ENCODE results near the gene SGMS1. TPM values are rescaled to one million over a fixed set of nuclear protein-coding genes. Genes with fewer than 3 reads are reported as not detected.
A peak's percentile ranks its signal among the peaks of the same experiment; 100 is the strongest.

The SGMS1 gene
- total and polyA plus RNA-seq, 2 experiments from 2014 or later: 15.0 to 34.7 TPM

GRCh38 chr10:50439187-50439586 is 184.6 kb downstream of the SGMS1 start:
- H3K27me3 Mint-ChIP-seq (ENCODE audit: insufficient read depth, low read depth, poor library complexity): peaks cover 3% of the 10 kb centered on the region

GRCh38 chr10:50438049-50438936 is 185.5 kb downstream of the SGMS1 start:
- no peak; the same call in 2 of the 3 replicates for ATAC-seq
- H3K27me3 Mint-ChIP-seq (ENCODE audit: insufficient read depth, low read depth, poor library complexity): peaks cover 3% of the 10 kb centered on the region
- no peak overlapping the region for H2AFZ ChIP-seq
- no peak overlapping the region for H3K4me3 ChIP-seq
- no peak overlapping the region for H3K4me3 Mint-ChIP-seq
- peaks cover 5% of the 10 kb centered on the region; the same call in 1 of the 2 replicates for H3K79me2 ChIP-seq (replicated peaks; ENCODE audit: insufficient read depth)
- no peaks in the 10 kb centered on the region for H3K27me3 ChIP-seq (ENCODE audit: insufficient read depth)
- H3K4me2 ChIP-seq: no peak overlapping the region
- no peak overlapping the region for H3K27ac ChIP-seq (ENCODE audit: low read depth)
- H3K4me1 ChIP-seq (ENCODE audit: insufficient read depth): no peaks in the 10 kb centered on the region
- H3K9me3 Mint-ChIP-seq: no peaks in the 10 kb centered on the region
- no peak for DNase-seq (ENCODE audit: low spot score)
- no peaks in the 10 kb centered on the region; the same call in 1 of the 2 replicates for H4K20me1 ChIP-seq (replicated peaks; ENCODE audit: insufficient read depth)
- H3F3A ChIP-seq (replicated peaks; ENCODE audit: low read depth): no peaks in the 10 kb centered on the region
- H3K36me3 ChIP-seq (ENCODE audit: insufficient read depth): no peaks in the 10 kb centered on the region
- H3K27ac Mint-ChIP-seq: peak overlapping the region; percentile 59; the same call in 1 of the 2 replicates
- peaks cover 35% of the 10 kb centered on the region for H3K4me1 Mint-ChIP-seq
- H3K9me2 ChIP-seq (ENCODE audit: insufficient read depth): no peaks in the 10 kb centered on the region
- H3K36me3 Mint-ChIP-seq (ENCODE audit: low read depth): no peaks in the 10 kb centered on the region; the same call in 2 of the 3 replicates
- TF ChIP-seq NANOG (IDR thresholded peaks at IDR 0.05; ENCODE audit: borderline replicate concordance) (no peak), REST (IDR thresholded peaks at IDR 0.05; ENCODE audit: unreplicated experiment) (no peak), ETS1 (IDR thresholded peaks at IDR 0.05) (no peak), EZH2 (IDR thresholded peaks at IDR 0.05; ENCODE audit: low read depth, unreplicated experiment) (no peak), EZH2phosphoT487 (IDR thresholded peaks at IDR 0.05; ENCODE audit: unreplicated experiment) (no peak), CTCF (conservative IDR thresholded peaks at IDR 0.05; ENCODE audit: low read depth in 2 of 2) (no peak), ZNF114 (CRISPR knock-in tag; IDR thresholded peaks at IDR 0.05) (no peak), CREB1 (CRISPR knock-in tag; IDR thresholded peaks at IDR 0.05; ENCODE audit: low read depth) (no peak)

More at GRCh38 chr10:50439187-50439586, 184.6 kb downstream of the SGMS1 start:
- H3K27ac ChIP-seq (ENCODE audit: low read depth): no peak overlapping the region
- DNase-seq (ENCODE audit: low spot score): no peak
- TF ChIP-seq EZH2phosphoT487 (IDR thresholded peaks at IDR 0.05; ENCODE audit: unreplicated experiment) (no peak), STAT1 (IDR thresholded peaks at IDR 0.05; ENCODE audit: unreplicated experiment) (no peak), POLR2AphosphoS5 (IDR thresholded peaks at IDR 0.05; ENCODE audit: low read depth) (no peak), JUNB (IDR thresholded peaks at IDR 0.05; ENCODE audit: unreplicated experiment) (no peak), CTCF (conservative IDR thresholded peaks at IDR 0.05; ENCODE audit: low read depth in 2 of 2) (no peak), NANOG (IDR thresholded peaks at IDR 0.05; ENCODE audit: borderline replicate concordance) (no peak), CREB1 (CRISPR knock-in tag; IDR thresholded peaks at IDR 0.05; ENCODE audit: low read depth) (no peak)
- no peak overlapping the region for H3K4me3 ChIP-seq
- Mint-ChIP-seq H3K27ac (peak overlapping the region; percentile 8; the same call in 1 of the 2 replicates), H3K36me3 (ENCODE audit: low read depth) (peaks cover 4% of the 10 kb centered on the region; the same call in 2 of the 3 replicates), H3K4me3 (no peak overlapping the region), H3K9me3 (no peaks in the 10 kb centered on the region), H3K4me1 (peaks cover 41% of the 10 kb centered on the region)
- peaks cover 9% of the 10 kb centered on the region for H3K79me2 ChIP-seq (replicated peaks; ENCODE audit: insufficient read depth)
- H3K4me2 ChIP-seq: no peak overlapping the region
- H4K20me1 ChIP-seq (replicated peaks; ENCODE audit: insufficient read depth): no peaks in the 10 kb centered on the region; the same call in 1 of the 2 replicates
- H3K9me2 ChIP-seq (ENCODE audit: insufficient read depth): no peaks in the 10 kb centered on the region
- no peaks in the 10 kb centered on the region for H3K27me3 ChIP-seq (ENCODE audit: insufficient read depth)
- no peaks in the 10 kb centered on the region for H3K4me1 ChIP-seq (ENCODE audit: insufficient read depth)
- no peaks in the 10 kb centered on the region for H3K36me3 ChIP-seq (ENCODE audit: insufficient read depth)
- H2AFZ ChIP-seq: no peak overlapping the region
- H3F3A ChIP-seq (replicated peaks; ENCODE audit: low read depth): no peaks in the 10 kb centered on the region
- no peak for ATAC-seq
